Fibroblast of pulmonary artery (primary cell): ENCODE measurements around the gene GJB4.

Experiments
- DNase-seq: peaks from one replicate; pipeline ENCODE4 v3.0.0-alpha.2; 2010; ENCODE audit warnings: low read depth
- H3K4me3 ChIP-seq: replicated peaks from 2 replicates; pipeline ENCODE4 v1.5.1; 2011; ENCODE audit warnings: low read depth, mild to moderate bottlenecking, control low read depth, low read length, moderate library complexity
- TF ChIP-seq, protein P1 (sequence below): IDR thresholded peaks from 2 replicates; pipeline ENCODE4 v1.5.1; 2011; ENCODE audit warnings: mild to moderate bottlenecking, control low read depth, low read length, inconsistent platforms; ENCODE audit errors: missing control alignments

Gene GJB4

DNA sequence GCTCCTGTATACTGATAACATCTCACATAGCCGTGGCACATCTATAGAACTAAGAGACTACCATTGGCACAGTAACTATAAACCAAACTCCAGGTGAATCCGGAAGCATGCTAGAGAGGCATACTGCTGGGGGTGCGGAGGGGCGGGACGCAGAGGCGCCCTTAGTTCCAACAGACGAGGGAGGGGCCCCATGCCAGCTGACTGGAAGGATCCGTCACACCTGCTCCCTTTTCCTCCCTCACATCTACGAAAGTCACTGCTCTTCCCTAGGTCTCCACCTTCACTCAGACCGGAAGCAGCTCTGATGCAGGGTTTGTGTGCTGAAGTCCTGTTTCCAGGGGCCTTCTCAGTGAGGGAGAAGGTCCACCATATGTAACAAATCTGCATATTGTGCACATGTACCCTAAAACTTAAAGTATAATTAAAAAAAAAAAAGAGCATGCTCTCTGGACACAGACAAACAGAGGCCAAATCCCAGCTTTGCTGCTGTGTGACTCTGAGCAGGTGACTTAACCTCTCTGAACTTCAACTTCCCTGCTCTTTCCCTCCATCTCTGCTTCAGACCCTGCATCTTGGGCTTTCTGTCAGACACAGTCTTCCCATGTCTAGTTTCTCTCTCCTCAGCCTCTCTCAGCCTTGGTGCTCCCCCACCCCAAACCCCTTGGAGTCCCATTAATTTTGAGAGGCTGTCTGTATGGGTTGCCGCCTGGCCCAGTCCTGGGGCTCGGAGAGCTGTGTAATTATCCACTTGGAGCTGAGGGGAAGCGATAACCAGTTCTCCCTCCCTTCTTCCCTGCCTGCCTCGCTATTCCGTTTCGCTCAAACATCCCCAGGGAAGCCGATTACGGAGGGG is 12.5 kb upstream of the GJB4 start:
- no peak overlapping the region for H3K4me3 ChIP-seq
- DNase-seq: no peak
- TF ChIP-seq, protein P1, sequence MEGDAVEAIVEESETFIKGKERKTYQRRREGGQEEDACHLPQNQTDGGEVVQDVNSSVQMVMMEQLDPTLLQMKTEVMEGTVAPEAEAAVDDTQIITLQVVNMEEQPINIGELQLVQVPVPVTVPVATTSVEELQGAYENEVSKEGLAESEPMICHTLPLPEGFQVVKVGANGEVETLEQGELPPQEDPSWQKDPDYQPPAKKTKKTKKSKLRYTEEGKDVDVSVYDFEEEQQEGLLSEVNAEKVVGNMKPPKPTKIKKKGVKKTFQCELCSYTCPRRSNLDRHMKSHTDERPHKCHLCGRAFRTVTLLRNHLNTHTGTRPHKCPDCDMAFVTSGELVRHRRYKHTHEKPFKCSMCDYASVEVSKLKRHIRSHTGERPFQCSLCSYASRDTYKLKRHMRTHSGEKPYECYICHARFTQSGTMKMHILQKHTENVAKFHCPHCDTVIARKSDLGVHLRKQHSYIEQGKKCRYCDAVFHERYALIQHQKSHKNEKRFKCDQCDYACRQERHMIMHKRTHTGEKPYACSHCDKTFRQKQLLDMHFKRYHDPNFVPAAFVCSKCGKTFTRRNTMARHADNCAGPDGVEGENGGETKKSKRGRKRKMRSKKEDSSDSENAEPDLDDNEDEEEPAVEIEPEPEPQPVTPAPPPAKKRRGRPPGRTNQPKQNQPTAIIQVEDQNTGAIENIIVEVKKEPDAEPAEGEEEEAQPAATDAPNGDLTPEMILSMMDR: no peak

DNA sequence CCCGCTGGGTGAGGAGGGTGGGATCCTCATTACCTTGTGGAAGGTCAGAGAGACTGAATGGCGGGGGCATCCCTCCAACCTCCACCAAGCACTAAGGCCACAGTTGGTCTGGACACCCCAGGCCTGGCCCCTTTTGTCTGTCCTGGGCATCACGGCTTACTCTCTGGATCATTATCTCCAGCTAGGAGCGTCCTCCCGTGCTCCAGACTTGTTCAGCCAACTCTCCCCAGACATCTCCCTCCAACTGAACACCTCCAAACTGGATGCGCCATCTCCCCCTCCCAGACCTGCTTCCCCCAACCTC is 11.9 kb upstream of the GJB4 start:
- TF ChIP-seq, protein P1: no peak
- DNase-seq: no peak
- H3K4me3 ChIP-seq: no peak overlapping the region

DNA sequence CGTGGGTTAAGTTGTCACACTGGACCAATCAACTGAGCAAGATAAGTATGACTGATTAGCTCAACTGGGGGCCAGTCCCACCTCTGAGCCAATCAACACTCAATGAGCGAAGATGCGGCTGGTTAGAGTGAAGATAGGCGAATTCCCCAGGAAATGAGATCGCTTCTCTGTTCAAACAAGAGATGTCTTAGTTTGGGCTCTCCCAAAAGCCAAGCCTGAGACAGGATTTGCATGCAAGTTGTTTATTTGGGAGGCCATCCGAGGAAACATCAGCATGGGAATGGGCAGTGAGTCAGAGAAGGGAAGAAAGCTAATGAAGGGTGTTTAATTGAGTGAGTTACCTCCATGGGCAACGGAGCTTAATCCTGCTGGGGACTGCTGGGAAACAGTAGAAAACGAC is 9.5 kb upstream of the GJB4 start:
- TF ChIP-seq, protein P1: no peak
- H3K4me3 ChIP-seq: no peak overlapping the region
- no peak for DNase-seq

DNA sequence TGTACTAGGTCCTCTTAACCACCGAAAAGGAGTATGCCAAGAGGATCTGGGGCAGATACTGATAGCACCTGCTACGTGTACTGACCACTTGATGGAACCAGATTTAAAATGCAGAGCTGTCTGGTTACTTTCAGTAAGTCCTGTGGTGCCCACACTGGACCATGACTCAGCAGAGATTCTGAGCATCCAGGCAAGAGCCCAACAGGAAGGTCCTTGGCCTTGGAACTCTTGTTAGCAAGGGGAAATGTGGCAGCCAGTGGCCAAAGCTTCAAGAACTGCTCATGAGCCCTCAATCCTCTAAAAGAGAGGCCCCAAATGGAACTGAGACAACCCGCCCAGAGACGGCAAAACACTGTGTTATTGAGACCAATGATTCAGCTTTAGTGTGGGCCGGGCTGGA is 8.9 kb upstream of the GJB4 start:
- H3K4me3 ChIP-seq: no peak overlapping the region
- no peak for DNase-seq
- TF ChIP-seq, protein P1: no peak

DNA sequence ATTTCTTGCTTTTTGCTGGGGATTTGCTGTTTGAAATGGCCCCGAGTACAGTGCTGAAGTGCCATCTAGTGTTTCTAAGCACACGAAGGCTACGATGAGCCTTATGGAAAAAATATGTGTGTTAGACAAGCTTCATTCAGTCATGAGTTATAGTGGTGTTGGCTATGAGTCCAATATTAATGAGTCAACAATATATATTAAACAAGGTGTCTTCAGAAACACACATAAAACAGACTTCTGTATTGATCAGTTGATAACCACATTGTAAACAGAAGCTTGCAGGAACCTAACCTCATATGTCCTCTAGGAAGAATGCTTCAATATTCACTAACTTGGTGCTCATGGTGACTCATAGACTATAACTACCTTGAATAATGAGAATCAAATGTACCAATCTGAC is 6.4 kb upstream of the GJB4 start:
- DNase-seq: no peak
- TF ChIP-seq, protein P1: no peak

DNA sequence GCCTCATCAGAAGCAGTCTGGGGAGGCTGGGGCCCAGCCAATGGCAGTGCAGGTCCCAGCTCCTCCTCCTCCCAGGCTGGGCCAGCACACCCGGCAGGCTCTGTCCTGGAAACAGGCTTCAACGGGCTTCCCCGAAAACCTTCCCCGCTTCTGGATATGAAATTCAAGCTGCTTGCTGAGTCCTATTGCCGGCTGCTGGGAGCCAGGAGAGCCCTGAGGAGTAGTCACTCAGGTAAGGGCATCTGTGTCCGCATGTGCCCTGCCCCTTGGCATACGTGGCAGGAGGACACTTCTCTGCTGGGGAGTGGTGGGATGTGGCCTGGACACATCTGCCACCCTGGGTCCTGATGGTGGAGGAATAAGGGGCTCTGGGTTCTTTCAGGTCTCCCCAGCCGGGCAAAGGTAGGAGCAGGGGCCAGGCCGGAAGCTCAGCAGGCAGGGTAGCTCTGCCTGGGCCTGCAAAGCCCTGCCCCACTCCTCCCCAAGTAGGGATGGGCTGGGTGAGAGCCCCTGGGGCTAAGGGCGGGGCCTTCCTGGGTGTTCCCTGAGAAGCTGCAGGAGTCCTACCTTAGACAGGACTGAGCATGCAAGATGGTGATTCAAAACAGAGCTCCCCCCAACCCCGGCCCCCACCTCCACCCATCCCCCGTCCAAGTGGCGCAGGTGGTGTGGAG is 4.4 kb upstream of the GJB4 start, which contains the start of gene GJB5:
Gene GJB5 (plus strand): TSS at position 84 of the 674 bp plus-strand sequence. CDS start 2,284 bp downstream, outside the sequence.
- no peak for DNase-seq
- TF ChIP-seq, protein P1: no peak
- H3K4me3 ChIP-seq: no peak within 1 kb of the TSS

More for the DNA sequence above, 6.4 kb upstream of the GJB4 start:
- H3K4me3 ChIP-seq: no peak overlapping the region
